GM23248 (cell line): Measurements from ENCODE around the gene SYT3. TPM values are rescaled to one million over a fixed set of nuclear protein-coding genes. Genes with fewer than 3 reads are reported as not detected.

ENCODE experiments used
- DNase-seq: peaks from one replicate; pipeline ENCODE4 v3.0.0-alpha.2; 2015
- H2AFZ ChIP-seq: fragments of 200-600 bp; sonication (generic); 2 replicates; pipeline ENCODE4 v1.6.1; 2016; ENCODE audit warnings: antibody characterized with exemption
- H3F3A ChIP-seq: fragments of 200-600 bp; sonication (generic); 2 replicates; pipeline ENCODE4 v1.6.1; 2016; ENCODE audit warnings: mild to moderate bottlenecking, antibody characterized with exemption, mixed run types; ENCODE audit not compliant: insufficient read depth
- H3K27ac ChIP-seq: fragments of 200-600 bp; sonication (generic); 2 replicates; pipeline ENCODE4 v1.5.1; 2016; ENCODE audit warnings: mild to moderate bottlenecking
- H3K27me3 ChIP-seq: fragments of 200-600 bp; sonication (generic); replicated peaks from 2 replicates; pipeline ENCODE4 v1.6.1; 2016; ENCODE audit warnings: mild to moderate bottlenecking; ENCODE audit not compliant: insufficient read depth
- H3K36me3 ChIP-seq: fragments of 200-600 bp; sonication (generic); 2 replicates; pipeline ENCODE4 v1.6.1; 2016; ENCODE audit warnings: low read depth, mild to moderate bottlenecking
- H3K4me1 ChIP-seq: fragments of 200-600 bp; sonication (generic); 2 replicates; pipeline ENCODE4 v1.6.1; 2016; ENCODE audit warnings: mild to moderate bottlenecking; ENCODE audit not compliant: insufficient read depth
- H3K4me2 ChIP-seq: fragments of 200-600 bp; sonication (generic); one replicate; pipeline ENCODE4 v1.6.1; 2016; ENCODE audit warnings: mild to moderate bottlenecking; ENCODE audit not compliant: unreplicated experiment
- H3K4me3 ChIP-seq: fragments of 200-600 bp; sonication (generic); 2 replicates; pipeline ENCODE4 v1.5.1; 2016; ENCODE audit warnings: mild to moderate bottlenecking
- H3K79me2 ChIP-seq: fragments of 200-600 bp; sonication (generic); 2 replicates; pipeline ENCODE4 v1.6.1; 2016; ENCODE audit warnings: mild to moderate bottlenecking; ENCODE audit not compliant: insufficient read depth
- H3K9ac ChIP-seq: fragments of 200-600 bp; sonication (generic); 2 replicates; pipeline ENCODE4 v1.6.1; 2016; ENCODE audit warnings: mild to moderate bottlenecking
- H3K9me2 ChIP-seq: fragments of 200-600 bp; sonication (generic); 2 replicates; pipeline ENCODE4 v1.6.1; 2016; ENCODE audit warnings: mixed run types, mild to moderate bottlenecking, moderate library complexity; ENCODE audit not compliant: insufficient read depth
- H3K9me3 ChIP-seq: fragments of 200-600 bp; sonication (generic); one replicate; pipeline ENCODE4 v1.6.1; 2017; ENCODE audit warnings: low read depth
- H4K20me1 ChIP-seq: fragments of 200-600 bp; sonication (generic); 2 replicates; pipeline ENCODE4 v1.6.0; 2016; ENCODE audit not compliant: insufficient read depth
- EZH2 ChIP-seq: fragments of 200-600 bp; sonication (generic); IDR thresholded peaks from 2 replicates; pipeline ENCODE4 v1.6.1; 2018; ENCODE audit warnings: antibody characterized with exemption, mild to moderate bottlenecking; ENCODE audit not compliant: insufficient read depth, poor library complexity, severe bottlenecking
- EZH2phosphoT487 ChIP-seq: fragments of 200-600 bp; sonication (generic); IDR thresholded peaks from 2 replicates; pipeline ENCODE4 v1.6.1; 2018; ENCODE audit warnings: antibody characterized with exemption, moderate library complexity, mild to moderate bottlenecking, low read depth; ENCODE audit not compliant: insufficient read depth
- WGBS, 2 experiments: methylation state at CpG; one replicate each; pipeline ENCODE4 v1.1.6; 2015 to 2017; ENCODE audit warnings: low lambda C conversion rate in 2 of 2, low coverage in 1 of 2; ENCODE audit errors: missing lambda C conversion rate in 2 of 2; 5-methylcytosine and 5-hydroxymethylcytosine counted together
- in situ Hi-C: fragments of 300-500 bp; cut with MboI; formaldehyde crosslinking; loops from 2 replicates; pipeline ENCODE4 v1.15.0; 2020
- polyA plus RNA-seq: library from polyadenylated mRNA; unstranded; fragments of >200 nt; fragmentation: Nextera tagmentation; extraction: Ambion mirVana; gene quantifications from 2 replicates; pipeline ENCODE4 v1.2.1, GENCODE V29; 2016
- total RNA-seq: library from RNA; depleted of rRNA; stranded (reverse); fragments of >200 nt; shearing (Covaris generic); gene quantifications from 2 replicates; pipeline ENCODE4 v1.2.3, GENCODE V29; 2014

Gene SYT3
- total and polyA plus RNA-seq, 2 experiments from 2014 or later = not detected

- no peaks in the 10 kb centered on the region for H3K9me3 ChIP-seq
- H3K27me3 ChIP-seq = peaks cover 16% of the 10 kb centered on the region
- H3K9ac ChIP-seq = no peak overlapping the region
- in situ Hi-C loops = no loop called here
- H3K4me1 ChIP-seq = no peaks in the 10 kb centered on the region
- no peaks in the 10 kb centered on the region for H3K9me2 ChIP-seq
- WGBS, 2 experiments = 56 to 60% methylated on average over 2 of the region's 2 CpGs
- no peak overlapping the region for H2AFZ ChIP-seq
- no peak for DNase-seq
- H3K27ac ChIP-seq = no peak overlapping the region
- no peaks in the 10 kb centered on the region for H3F3A ChIP-seq
- H3K36me3 ChIP-seq = no peaks in the 10 kb centered on the region
- H3K4me2 ChIP-seq = no peak overlapping the region
- no peaks in the 10 kb centered on the region for H3K79me2 ChIP-seq
- no peaks in the 10 kb centered on the region for H4K20me1 ChIP-seq
- TF ChIP-seq EZH2phosphoT487 (no peak), EZH2 (no peak)
- H3K4me3 ChIP-seq = no peak overlapping the region
Measured at GRCh38 chr19:50633973-50634372, 5.7 kb downstream of the SYT3 start.

DNA sequence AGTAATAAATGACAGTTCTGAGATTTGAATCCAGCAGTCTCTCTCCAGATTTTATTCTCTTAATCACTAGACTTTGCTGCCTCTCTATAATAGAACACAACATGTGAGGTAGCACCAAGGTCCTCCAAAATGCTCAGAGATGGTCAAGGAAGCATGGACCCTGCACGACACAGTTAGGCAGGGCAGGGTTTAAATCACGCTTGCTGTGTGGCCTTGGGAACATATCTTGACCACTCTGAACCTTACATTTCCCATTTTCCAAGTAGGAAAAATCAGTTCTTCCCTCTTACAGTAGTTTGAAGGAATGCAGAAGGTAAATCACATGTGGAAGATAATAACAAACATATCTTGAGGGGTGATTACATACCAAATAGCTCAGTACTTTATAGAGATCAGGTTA, 6.3 kb downstream of the SYT3 start:
- Histone ChIP-seq H3K9ac (no peak overlapping the region), H3K9me2 (no peaks in the 10 kb centered on the region), H3K79me2 (no peaks in the 10 kb centered on the region), H3K4me1 (no peaks in the 10 kb centered on the region), H2AFZ (no peak overlapping the region), H3K9me3 (no peaks in the 10 kb centered on the region), H3F3A (no peaks in the 10 kb centered on the region), H4K20me1 (no peaks in the 10 kb centered on the region), H3K27me3 (peaks cover 9% of the 10 kb centered on the region), H3K36me3 (no peaks in the 10 kb centered on the region), H3K27ac (no peak overlapping the region), H3K4me2 (no peak overlapping the region), H3K4me3 (no peak overlapping the region)
- DNase-seq = no peak
- in situ Hi-C loops = no loop called here
- no peak for TF ChIP-seq EZH2
- no peak for TF ChIP-seq EZH2phosphoT487
- WGBS, 2 experiments = 19 to 33% methylated on average over 2 of the region's 2 CpGs

GRCh38 chr19:50632151-50632835, 7.4 kb downstream of the SYT3 start:
- no peaks in the 10 kb centered on the region for H3F3A ChIP-seq
- 48 to 49% methylated on average over 18 to 20 of the region's 20 CpGs for WGBS, 2 experiments
- no peaks in the 10 kb centered on the region for H3K36me3 ChIP-seq
- no peak overlapping the region for H3K4me2 ChIP-seq
- no peak for TF ChIP-seq EZH2phosphoT487
- TF ChIP-seq EZH2 = no peak
- no peaks in the 10 kb centered on the region for H4K20me1 ChIP-seq
- H2AFZ ChIP-seq = no peak overlapping the region
- in situ Hi-C loops = no loop called here
- no peak overlapping the region for H3K4me3 ChIP-seq
- no peaks in the 10 kb centered on the region for H3K4me1 ChIP-seq
- no peaks in the 10 kb centered on the region for H3K79me2 ChIP-seq
- no peak for DNase-seq
- no peaks in the 10 kb centered on the region for H3K9me3 ChIP-seq
- no peaks in the 10 kb centered on the region; the same call in 1 of the 2 replicates for H3K27me3 ChIP-seq
- H3K9me2 ChIP-seq = no peaks in the 10 kb centered on the region
- H3K27ac ChIP-seq = no peak overlapping the region
- H3K9ac ChIP-seq = no peak overlapping the region

DNA sequence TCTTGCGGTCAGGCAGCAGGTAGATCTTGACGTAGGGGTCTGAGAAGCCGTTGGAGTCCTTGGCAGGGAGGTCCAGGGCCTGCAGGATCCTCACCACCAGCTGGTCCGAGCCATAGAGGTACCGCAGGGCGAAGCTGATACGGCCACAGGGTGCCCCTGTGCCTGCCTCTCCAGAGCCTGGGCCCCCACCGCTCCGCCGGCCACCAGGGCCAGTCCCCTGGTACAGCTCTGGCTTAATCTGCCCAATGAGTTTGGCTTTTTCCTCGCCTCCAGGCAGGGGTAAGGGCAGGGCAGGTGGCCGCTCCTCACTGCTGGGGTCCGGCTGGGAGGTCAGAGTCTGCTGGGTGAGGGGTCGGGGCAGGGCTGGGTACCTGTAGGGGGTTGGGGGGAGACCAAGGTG, 9.9 kb downstream of the SYT3 start:
- Histone ChIP-seq H3K27me3 (no peaks in the 10 kb centered on the region; the same call in 1 of the 2 replicates), H3F3A (no peaks in the 10 kb centered on the region), H3K36me3 (no peaks in the 10 kb centered on the region), H3K9ac (no peak overlapping the region), H3K9me2 (no peaks in the 10 kb centered on the region), H3K4me1 (no peaks in the 10 kb centered on the region), H3K4me2 (no peak overlapping the region), H4K20me1 (no peaks in the 10 kb centered on the region), H3K9me3 (no peaks in the 10 kb centered on the region), H3K4me3 (no peak overlapping the region), H2AFZ (no peak overlapping the region), H3K79me2 (no peaks in the 10 kb centered on the region), H3K27ac (no peak overlapping the region)
- DNase-seq = no peak
- TF ChIP-seq EZH2phosphoT487 (no peak), EZH2 (no peak)
- WGBS, 2 experiments = 53 to 61% methylated on average over 13 to 14 of the region's 14 CpGs
- in situ Hi-C loops = no loop called here
